ENCODE data around the gene ANKRD55. TPM values are rescaled to one million over a fixed set of nuclear protein-coding genes. Genes with fewer than 3 reads are reported as not detected.
"Not testable (repeated sequence)": the region's sequence is repeated elsewhere in the genome, so short reads cannot be mapped to it uniquely, and the experiment has no call there.

Gene ANKRD55
- total and polyA plus RNA-seq, 2 donors (not counting 1 experiment from before 2014, with no cell fraction given): 0.07 TPM; not detected in 1

DNA sequence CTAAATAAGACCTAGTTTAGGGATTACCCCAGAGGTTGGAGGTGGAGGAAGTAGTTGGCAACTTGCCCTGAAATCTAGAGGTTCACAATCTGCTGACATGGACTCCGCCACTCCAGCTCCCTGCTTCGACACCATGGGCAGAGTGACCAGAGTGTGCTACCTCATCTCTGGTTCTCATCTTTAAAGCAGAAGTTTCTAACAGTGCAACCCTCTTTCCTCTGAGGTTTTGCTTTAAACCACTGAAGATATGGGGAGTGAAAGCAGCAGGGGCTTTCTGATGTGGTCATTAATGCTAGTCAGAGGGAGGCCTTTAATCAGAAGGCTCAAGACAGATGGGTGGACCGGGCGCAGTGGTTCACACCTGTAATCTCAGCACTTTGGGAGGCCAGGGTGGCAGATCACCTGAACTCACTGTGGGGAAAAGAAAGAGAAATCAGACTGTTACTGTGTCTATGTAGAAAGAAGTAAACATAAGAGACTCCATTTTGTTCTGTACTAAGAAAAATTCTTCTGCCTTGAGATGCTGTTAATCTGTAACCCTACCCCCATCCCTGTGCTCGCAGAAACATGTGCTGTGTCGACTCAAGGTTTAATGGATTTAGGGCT lies 76.4 kb downstream of the ANKRD55 start:
- H3K27ac Mint-ChIP-seq; H3K9me3 Mint-ChIP-seq (ENCODE audit: insufficient read depth); H3K4me3 ChIP-seq (ENCODE audit: control extremely low read depth in 1 of 5, extremely low read depth in 1 of 5, insufficient read depth in 1 of 5, low read depth in 2 of 5, low read length in 4 of 5); H3K4me1 ChIP-seq (ENCODE audit: control insufficient read depth in 2 of 2, insufficient read depth in 2 of 2, low read length in 2 of 2); H3K27me3 Mint-ChIP-seq; H3K79me2 ChIP-seq (ENCODE audit: control insufficient read depth, insufficient read depth, low read length); CTCF ChIA-PET; H3K4me1 Mint-ChIP-seq; ATAC-seq (ENCODE audit: low read depth); POLR2A ChIA-PET; H3K9ac ChIP-seq (ENCODE audit: low read length); H3K4me3 Mint-ChIP-seq; H3K27ac ChIP-seq (ENCODE audit: low read length in 2 of 2); H3K27me3 ChIP-seq (replicated peaks in 1 of 4; ENCODE audit: control extremely low read depth in 1 of 4, control insufficient read depth in 3 of 4, insufficient read depth in 4 of 4, low read length in 3 of 4); intact Hi-C loops (cut with micrococcal nuclease); H4K20me1 ChIP-seq (ENCODE audit: control insufficient read depth, insufficient read depth, low read length, poor library complexity, severe bottlenecking); H3K36me3 ChIP-seq (replicated peaks in 1 of 2; ENCODE audit: control extremely low read depth in 1 of 2, control insufficient read depth in 1 of 2, extremely low read depth in 1 of 2, insufficient read depth in 2 of 2, low read length in 1 of 2); H3K4me2 ChIP-seq (replicated peaks; ENCODE audit: low read depth, low read length, poor library complexity, severe bottlenecking); H3K9me3 ChIP-seq (ENCODE audit: control extremely low read depth in 1 of 3, control insufficient read depth in 2 of 3, insufficient read depth in 1 of 3, low read length in 2 of 3): not testable (repeated sequence)
- peak overlapping the region; percentile 9 for H2AFZ ChIP-seq (ENCODE audit: insufficient read depth, low read depth, low read length, poor library complexity, severe bottlenecking)
- peak; percentile 9 for DNase-seq
- 44% methylated on average over 4 of the region's 6 CpGs for WGBS (ENCODE audit: insufficient coverage)

DNA sequence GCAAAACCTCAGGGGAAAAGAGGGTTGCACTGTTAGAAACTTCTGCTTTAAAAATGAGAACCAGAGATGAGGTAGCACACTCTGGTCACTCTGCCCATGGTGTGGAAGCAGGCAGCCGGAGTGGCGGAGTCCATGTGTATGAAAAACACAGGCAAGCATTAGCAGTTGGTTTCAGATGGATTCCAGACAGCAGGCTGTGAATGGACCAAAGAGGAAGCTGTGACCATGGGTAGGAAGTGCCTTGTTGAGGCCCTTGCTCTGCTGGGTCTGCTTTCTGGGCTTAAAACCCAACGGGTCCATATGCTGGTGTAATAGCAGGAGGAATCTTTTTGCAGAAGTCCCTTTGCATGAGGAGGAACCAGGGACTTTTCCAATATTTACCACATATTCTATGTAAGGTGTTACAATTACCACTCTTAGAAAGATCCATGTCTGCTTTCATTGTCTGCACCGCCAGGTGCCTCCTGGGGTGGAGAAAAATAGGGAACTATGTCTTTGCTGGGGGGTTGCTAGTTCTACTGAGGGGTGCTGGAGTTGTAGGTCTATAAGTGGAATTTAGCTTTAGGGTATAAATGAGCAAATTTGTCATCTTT lies 77.0 kb downstream of the ANKRD55 start:
- no peaks in the 10 kb centered on the region for H3K27me3 Mint-ChIP-seq
- no peaks in the 10 kb centered on the region for H3K9me3 ChIP-seq (ENCODE audit: control extremely low read depth in 1 of 3, control insufficient read depth in 2 of 3, insufficient read depth in 1 of 3, low read length in 2 of 3)
- ATAC-seq (ENCODE audit: low read depth) (no peak), DNase-seq (peak; percentile 12)
- peaks cover 6% of the 10 kb centered on the region for H3K4me1 Mint-ChIP-seq
- H3K4me2 ChIP-seq (replicated peaks; ENCODE audit: low read depth, low read length, poor library complexity, severe bottlenecking): no peak overlapping the region
- ChIA-PET CTCF (no interaction called here), POLR2A (no interaction called here)
- 33% methylated on average over 2 of the region's 4 CpGs for WGBS (ENCODE audit: insufficient coverage)
- intact Hi-C loops (cut with micrococcal nuclease): no loop called here
- H3K9me3 Mint-ChIP-seq (ENCODE audit: insufficient read depth): no peaks in the 10 kb centered on the region
- H2AFZ ChIP-seq (ENCODE audit: insufficient read depth, low read depth, low read length, poor library complexity, severe bottlenecking): peak overlapping the region; percentile 9
- H3K4me3 ChIP-seq (ENCODE audit: control extremely low read depth in 1 of 5, extremely low read depth in 1 of 5, insufficient read depth in 1 of 5, low read depth in 2 of 5, low read length in 4 of 5): no peak overlapping the region
- H4K20me1 ChIP-seq (ENCODE audit: control insufficient read depth, insufficient read depth, low read length, poor library complexity, severe bottlenecking): no peaks in the 10 kb centered on the region
- H3K4me1 ChIP-seq (ENCODE audit: control insufficient read depth in 2 of 2, insufficient read depth in 2 of 2, low read length in 2 of 2): peaks cover 3 to 8% of the 10 kb centered on the region in 2 donors
- no peak overlapping the region for H3K27ac Mint-ChIP-seq
- H3K9ac ChIP-seq (ENCODE audit: low read length): no peak overlapping the region
- no peaks in the 10 kb centered on the region for H3K36me3 ChIP-seq (replicated peaks in 1 of 2; ENCODE audit: control extremely low read depth in 1 of 2, control insufficient read depth in 1 of 2, extremely low read depth in 1 of 2, insufficient read depth in 2 of 2, low read length in 1 of 2)
- H3K27ac ChIP-seq (ENCODE audit: low read length in 2 of 2): no peak overlapping the region
- H3K27me3 ChIP-seq (replicated peaks in 1 of 4; ENCODE audit: control extremely low read depth in 1 of 4, control insufficient read depth in 3 of 4, insufficient read depth in 4 of 4, low read length in 3 of 4): no peaks in the 10 kb centered on the region
- no peak overlapping the region for H3K4me3 Mint-ChIP-seq
- TF ChIP-seq CTCF (IDR thresholded peaks at IDR 0.05) (no peak), EZH2 (IDR thresholded peaks at IDR 0.05; ENCODE audit: borderline replicate concordance, insufficient read depth, low read depth, low read length, poor library complexity, severe bottlenecking) (no peak)
- H3K79me2 ChIP-seq (ENCODE audit: control insufficient read depth, insufficient read depth, low read length): no peaks in the 10 kb centered on the region

Measured in B cell (primary cell).